Measurements from ENCODE around the gene NELFB. TPM values are rescaled to one million over a fixed set of nuclear protein-coding genes. Genes with fewer than 3 reads are reported as not detected.
A peak's percentile ranks its signal among the peaks of the same experiment; 100 is the strongest.

Gene NELFB
- total and polyA plus RNA-seq, 9 of the 15 experiments (the other 6 are each of a cell fraction or from before 2014, with no cell fraction given) = 0.24 to 84.0 (median 29.7) TPM

GRCh38 chr9:137302118-137302448 lies 47.0 kb downstream of the NELFB start, which contains the start of gene NRARP (continued):
- TF ChIP-seq VEZF1 (CRISPR knock-in tag; IDR thresholded peaks at IDR 0.05) (no peak), DIDO1 (tag; IDR thresholded peaks at IDR 0.05; ENCODE audit: low read depth) (no peak), REST (IDR thresholded peaks at IDR 0.05; ENCODE audit: borderline replicate concordance) (no peak), REST (CRISPR knock-in tag; IDR thresholded peaks at IDR 0.05; ENCODE audit: low read depth) (no peak), ZNF695 (CRISPR knock-in tag; IDR thresholded peaks at IDR 0.05) (no peak), TBP (optimal IDR thresholded peaks at IDR 0.05; ENCODE audit: low read depth, low read length) (peak; percentile 96), ZZZ3 (IDR thresholded peaks at IDR 0.05) (no peak), MYC (IDR thresholded peaks at IDR 0.05; ENCODE audit: low read depth, low read length) (peak; percentile 87), MYC (CRISPR knock-in tag; IDR thresholded peaks at IDR 0.05; ENCODE audit: borderline replicate concordance, low read depth) (no peak)
